OCI-LY3 (cell line): Measurements from ENCODE around the gene P2RX1.
"Not testable (repeated sequence)": the region's sequence is repeated elsewhere in the genome, so short reads cannot be mapped to it uniquely, and the experiment has no call there.

Source experiments
- H2AFZ ChIP-seq: fragments of 200-600, 300-600 bp; shearing (Covaris generic); 2 replicates; pipeline ENCODE4 v1.6.0; 2014; ENCODE audit warnings: antibody characterized with exemption, low read depth, low read length
- H3K27ac ChIP-seq: fragments of 200-600, 300-600 bp; sonication (generic); 2 replicates; pipeline ENCODE4 v1.5.1; 2014; ENCODE audit warnings: mild to moderate bottlenecking, low read length, moderate library complexity, mixed read lengths
- H3K27me3 ChIP-seq: fragments of 200-600, 300-600 bp; sonication (generic); 2 replicates; pipeline ENCODE4 v1.6.1; 2014; ENCODE audit warnings: low read depth, low read length, mixed read lengths
- H3K36me3 ChIP-seq: fragments of 200-600, 300-600 bp; sonication (generic); replicated peaks from 2 replicates; pipeline ENCODE3; 2014; ENCODE audit warnings: low read depth, low read length, mixed read lengths
- H3K4me1 ChIP-seq: fragments of 300-600, 200-600 bp; sonication (generic); 2 replicates; pipeline ENCODE4 v1.6.1; 2014; ENCODE audit warnings: low read length, mixed read lengths
- H3K4me2 ChIP-seq: fragments of 200-600, 300-600 bp; sonication (generic); 2 replicates; pipeline ENCODE4 v1.6.1; 2014; ENCODE audit warnings: low read length, mixed read lengths
- H3K4me3 ChIP-seq: fragments of 300-600, 200-600 bp; sonication (generic); 2 replicates; pipeline ENCODE4 v1.5.1; 2014; ENCODE audit warnings: antibody characterized with exemption, mild to moderate bottlenecking, low read length, moderate library complexity
- H3K79me2 ChIP-seq: fragments of 300-600, 200-600 bp; shearing (Covaris generic); 2 replicates; pipeline ENCODE4 v1.6.1; 2014; ENCODE audit warnings: mild to moderate bottlenecking, low read length, mixed read lengths
- H3K9ac ChIP-seq: fragments of 300-600, 200-600 bp; shearing (Covaris generic); 2 replicates; pipeline ENCODE4 v1.6.0; 2014; ENCODE audit warnings: mild to moderate bottlenecking, low read length, moderate library complexity
- H3K9me3 ChIP-seq: fragments of 200-600, 300-600 bp; shearing (Covaris generic); 2 replicates; pipeline ENCODE4 v1.6.1; 2014; ENCODE audit warnings: low read length, mixed read lengths; ENCODE audit not compliant: insufficient read depth
- H4K20me1 ChIP-seq: fragments of 200-600, 300-600 bp; sonication (generic); 2 replicates; pipeline ENCODE4 v1.6.1; 2016; ENCODE audit warnings: low read length, mixed read lengths; ENCODE audit not compliant: insufficient read depth
- CTCF ChIP-seq: fragments of 200-600, 300-600 bp; sonication (generic); IDR thresholded peaks from 2 replicates; pipeline ENCODE4 v1.5.1; 2014; ENCODE audit warnings: antibody characterized with exemption, low read length, low read depth
- EZH2phosphoT487 ChIP-seq: fragments of 200-600 bp; shearing (Covaris generic); IDR thresholded peaks from 2 replicates; pipeline ENCODE4 v1.6.1; 2018; ENCODE audit warnings: antibody characterized with exemption, mixed run types, low read depth

P2RX1 gene

DNA sequence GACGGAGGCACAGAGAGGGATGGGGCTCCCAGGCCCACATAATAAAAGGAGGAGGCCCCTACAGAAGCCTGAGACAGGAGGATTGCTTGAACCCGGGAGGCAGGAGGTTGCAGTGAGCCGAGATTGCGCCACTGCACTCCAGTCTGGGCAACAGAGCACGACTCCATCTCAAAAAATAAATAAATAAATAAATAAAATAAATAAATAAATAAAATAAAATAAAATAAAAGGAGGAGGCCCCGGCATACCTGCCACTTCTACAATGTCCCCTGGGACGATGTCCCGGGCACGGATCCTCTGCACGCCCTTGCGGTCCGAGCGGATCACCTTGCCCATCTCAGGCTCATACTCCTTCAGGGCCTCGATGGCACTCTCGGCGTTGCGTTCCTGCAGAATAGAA lies 34.7 kb upstream of the P2RX1 start:
- no peaks in the 10 kb centered on the region for H4K20me1 ChIP-seq
- 0 out of 2 replicates have a peak, but pooled peaks cover under 1% of the 10 kb centered on the region for H3K79me2 ChIP-seq
- no peaks in the 10 kb centered on the region for H3K27me3 ChIP-seq
- H3K4me3 ChIP-seq = no peak overlapping the region
- TF ChIP-seq EZH2phosphoT487 (no peak), CTCF (no peak)
- peaks cover 6% of the 10 kb centered on the region for H3K36me3 ChIP-seq
- no peaks in the 10 kb centered on the region for H3K9me3 ChIP-seq
- no peak overlapping the region for H2AFZ ChIP-seq
- no peak overlapping the region for H3K9ac ChIP-seq
- no peak overlapping the region for H3K4me2 ChIP-seq
- H3K4me1 ChIP-seq = peaks cover 8% of the 10 kb centered on the region
- no peak overlapping the region for H3K27ac ChIP-seq

DNA sequence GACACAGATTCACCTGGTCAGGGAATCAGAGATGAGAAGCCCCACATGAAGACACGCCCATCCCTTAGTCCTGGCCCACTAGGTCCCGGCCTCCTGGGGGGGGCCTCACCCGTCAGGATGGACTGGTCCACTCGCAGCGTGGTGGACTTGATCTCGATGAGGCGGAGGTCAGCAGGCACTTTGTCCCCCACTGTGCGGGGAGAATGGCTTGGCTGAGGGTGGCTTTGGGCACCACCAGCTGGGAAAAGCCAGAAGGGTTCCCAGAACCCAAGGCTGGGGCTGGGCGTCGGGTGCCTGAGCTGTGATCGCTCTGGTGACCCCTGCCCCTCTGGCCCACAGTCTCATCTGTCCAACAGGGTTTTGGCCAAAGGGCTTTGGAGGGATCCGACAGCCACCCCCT lies 34.3 kb upstream of the P2RX1 start:
- Histone ChIP-seq H3K79me2 (no peaks in the 10 kb centered on the region), H3K9ac (no peak overlapping the region), H4K20me1 (no peaks in the 10 kb centered on the region), H3K27me3 (no peaks in the 10 kb centered on the region), H2AFZ (no peak overlapping the region), H3K4me1 (peaks cover 4% of the 10 kb centered on the region; the same call in 1 of the 2 replicates), H3K27ac (no peak overlapping the region), H3K36me3 (peaks cover 6% of the 10 kb centered on the region), H3K4me3 (no peak overlapping the region), H3K9me3 (no peaks in the 10 kb centered on the region), H3K4me2 (no peak overlapping the region)
- no peak for TF ChIP-seq EZH2phosphoT487
- no peak for TF ChIP-seq CTCF

- H4K20me1 ChIP-seq = no peaks in the 10 kb centered on the region
- H3K4me1 ChIP-seq = no peaks in the 10 kb centered on the region
- H3K79me2 ChIP-seq = no peaks in the 10 kb centered on the region
- no peaks in the 10 kb centered on the region for H3K9me3 ChIP-seq
- H3K4me2 ChIP-seq = no peak overlapping the region
- no peak for TF ChIP-seq CTCF
- TF ChIP-seq EZH2phosphoT487 = no peak
- H3K36me3 ChIP-seq = peaks cover 14% of the 10 kb centered on the region
- H3K27ac ChIP-seq = no peak overlapping the region
- no peak overlapping the region for H2AFZ ChIP-seq
- H3K27me3 ChIP-seq = no peaks in the 10 kb centered on the region
- no peak overlapping the region for H3K4me3 ChIP-seq
- H3K9ac ChIP-seq = no peak overlapping the region
These were observed 33.2 kb upstream of the P2RX1 start for GRCh38 chr17:3949418-3949817.

DNA sequence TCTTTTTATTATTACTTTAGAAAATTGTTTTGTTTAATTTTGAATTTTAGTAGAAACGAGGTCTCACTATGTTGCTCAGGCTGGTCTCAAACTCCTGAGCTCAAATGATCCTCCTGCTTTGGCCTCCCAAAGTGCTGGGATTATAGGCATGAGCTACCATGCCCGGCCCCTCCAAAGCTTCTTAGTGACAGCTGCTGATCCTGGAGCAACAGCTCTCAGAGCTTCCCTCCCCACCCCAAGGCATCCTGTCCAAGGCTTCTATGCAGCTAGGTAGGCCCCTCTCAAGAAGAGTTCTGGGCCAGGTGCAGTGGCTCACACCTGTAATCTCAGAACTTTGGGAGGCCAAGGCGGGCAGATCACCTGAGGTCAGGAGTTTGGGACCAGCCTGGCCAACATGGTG lies 32.3 kb upstream of the P2RX1 start:
- not testable (repeated sequence) for H4K20me1 ChIP-seq, H3K4me3 ChIP-seq, H2AFZ ChIP-seq, H3K27ac ChIP-seq, H3K4me2 ChIP-seq, H3K79me2 ChIP-seq, H3K27me3 ChIP-seq, H3K4me1 ChIP-seq, H3K9ac ChIP-seq, H3K9me3 ChIP-seq
- peaks cover 15% of the 10 kb centered on the region for H3K36me3 ChIP-seq

DNA sequence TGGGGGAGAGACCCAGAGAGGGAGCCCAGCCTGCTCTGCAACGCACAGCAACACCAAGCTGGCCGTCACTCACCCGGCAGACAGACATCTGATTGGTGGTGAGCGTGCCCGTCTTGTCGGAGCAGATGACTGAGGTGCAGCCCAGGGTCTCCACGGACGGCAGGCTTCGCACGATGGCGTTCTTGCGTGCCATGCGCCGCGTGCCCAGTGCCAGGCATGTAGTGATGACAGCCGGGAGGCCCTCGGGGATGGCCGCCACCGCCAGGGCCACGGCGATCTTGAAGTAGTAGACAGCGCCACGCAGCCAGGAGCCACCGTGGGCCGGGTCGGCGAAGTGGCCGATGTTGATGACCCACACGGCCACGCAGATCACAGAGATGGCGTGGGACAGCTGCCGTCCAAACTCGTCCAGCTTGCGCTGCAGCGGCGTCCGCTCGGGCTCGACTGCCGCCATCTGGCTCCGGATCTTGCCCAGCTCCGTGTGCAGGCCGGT lies 31.1 kb upstream of the P2RX1 start:
- H3K9ac ChIP-seq = no peak overlapping the region
- no peaks in the 10 kb centered on the region for H3K27me3 ChIP-seq
- no peaks in the 10 kb centered on the region for H3K4me1 ChIP-seq
- H3K79me2 ChIP-seq = no peaks in the 10 kb centered on the region
- peaks cover 15% of the 10 kb centered on the region for H3K36me3 ChIP-seq
- H2AFZ ChIP-seq = no peak overlapping the region
- H3K9me3 ChIP-seq = no peaks in the 10 kb centered on the region
- H3K4me3 ChIP-seq = no peak overlapping the region
- no peak overlapping the region for H3K27ac ChIP-seq
- H4K20me1 ChIP-seq = no peaks in the 10 kb centered on the region
- TF ChIP-seq CTCF = no peak
- no peak overlapping the region for H3K4me2 ChIP-seq
